ENCODE results near the gene ADD3. TPM values are rescaled to one million over a fixed set of nuclear protein-coding genes. Genes with fewer than 3 reads are reported as not detected.
A peak's percentile ranks its signal among the peaks of the same experiment; 100 is the strongest.

Gene ADD3
- total RNA-seq, 1 donor from 2014 or later = 43.8 TPM

DNA sequence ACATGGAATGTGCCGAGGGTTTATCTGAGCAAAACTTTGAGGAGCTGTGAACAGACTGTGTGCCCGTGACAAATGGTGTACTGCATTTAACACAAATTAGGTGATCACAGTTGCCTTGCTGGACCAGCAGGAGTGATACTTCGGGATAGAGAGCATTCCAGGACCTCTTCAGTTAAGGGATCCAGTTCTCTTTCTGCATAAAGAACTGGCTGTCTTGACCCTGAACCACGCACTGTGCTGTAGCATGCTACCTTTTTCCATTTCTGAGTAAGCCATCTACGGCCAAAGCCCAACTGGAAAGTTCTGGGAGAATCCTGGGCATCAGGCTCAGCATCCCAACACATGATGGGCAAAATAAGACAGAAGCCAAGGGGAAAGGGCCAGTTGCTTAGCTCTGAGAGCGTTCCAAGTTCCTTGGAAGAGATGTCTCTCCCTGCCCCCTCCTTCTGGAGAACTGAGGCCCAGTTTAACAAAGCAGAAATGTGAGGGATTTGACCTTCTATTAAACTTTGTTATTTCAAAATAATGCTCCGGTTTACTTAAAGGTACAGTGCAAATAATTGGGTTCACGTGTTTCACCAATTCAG is 37.9 kb upstream of the ADD3 start:
- no peak overlapping the region for H3K4me3 ChIP-seq (ENCODE audit: low read depth, low read length)
- no peak for DNase-seq (ENCODE audit: low read depth)
- TF ChIP-seq, protein P1, sequence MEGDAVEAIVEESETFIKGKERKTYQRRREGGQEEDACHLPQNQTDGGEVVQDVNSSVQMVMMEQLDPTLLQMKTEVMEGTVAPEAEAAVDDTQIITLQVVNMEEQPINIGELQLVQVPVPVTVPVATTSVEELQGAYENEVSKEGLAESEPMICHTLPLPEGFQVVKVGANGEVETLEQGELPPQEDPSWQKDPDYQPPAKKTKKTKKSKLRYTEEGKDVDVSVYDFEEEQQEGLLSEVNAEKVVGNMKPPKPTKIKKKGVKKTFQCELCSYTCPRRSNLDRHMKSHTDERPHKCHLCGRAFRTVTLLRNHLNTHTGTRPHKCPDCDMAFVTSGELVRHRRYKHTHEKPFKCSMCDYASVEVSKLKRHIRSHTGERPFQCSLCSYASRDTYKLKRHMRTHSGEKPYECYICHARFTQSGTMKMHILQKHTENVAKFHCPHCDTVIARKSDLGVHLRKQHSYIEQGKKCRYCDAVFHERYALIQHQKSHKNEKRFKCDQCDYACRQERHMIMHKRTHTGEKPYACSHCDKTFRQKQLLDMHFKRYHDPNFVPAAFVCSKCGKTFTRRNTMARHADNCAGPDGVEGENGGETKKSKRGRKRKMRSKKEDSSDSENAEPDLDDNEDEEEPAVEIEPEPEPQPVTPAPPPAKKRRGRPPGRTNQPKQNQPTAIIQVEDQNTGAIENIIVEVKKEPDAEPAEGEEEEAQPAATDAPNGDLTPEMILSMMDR (conservative IDR thresholded peaks at IDR 0.05; ENCODE audit: low read depth, low read length) = no peak

DNA sequence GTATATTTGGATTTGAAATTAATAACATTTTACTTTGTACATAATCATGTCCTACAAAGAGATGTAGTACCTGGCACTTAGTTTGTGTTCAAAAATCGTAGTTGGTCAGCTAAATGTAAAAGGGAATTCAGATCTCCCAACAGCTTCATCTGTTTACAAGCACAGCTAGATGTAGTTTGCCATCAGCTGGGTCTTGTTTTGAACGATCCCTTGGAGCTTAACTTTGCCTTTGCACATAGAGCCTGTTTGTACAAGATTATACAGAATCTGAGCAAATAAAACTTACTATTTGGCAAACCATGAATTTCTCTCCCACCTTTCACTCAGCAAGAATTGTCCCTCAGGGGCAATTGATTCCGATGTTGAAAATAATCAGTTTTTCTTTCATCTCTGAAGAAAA is 36.1 kb upstream of the ADD3 start:
- TF ChIP-seq, protein P1 (conservative IDR thresholded peaks at IDR 0.05; ENCODE audit: low read depth, low read length) = no peak
- no peak for DNase-seq (ENCODE audit: low read depth)
- H3K4me3 ChIP-seq (ENCODE audit: low read depth, low read length) = no peak overlapping the region

DNA sequence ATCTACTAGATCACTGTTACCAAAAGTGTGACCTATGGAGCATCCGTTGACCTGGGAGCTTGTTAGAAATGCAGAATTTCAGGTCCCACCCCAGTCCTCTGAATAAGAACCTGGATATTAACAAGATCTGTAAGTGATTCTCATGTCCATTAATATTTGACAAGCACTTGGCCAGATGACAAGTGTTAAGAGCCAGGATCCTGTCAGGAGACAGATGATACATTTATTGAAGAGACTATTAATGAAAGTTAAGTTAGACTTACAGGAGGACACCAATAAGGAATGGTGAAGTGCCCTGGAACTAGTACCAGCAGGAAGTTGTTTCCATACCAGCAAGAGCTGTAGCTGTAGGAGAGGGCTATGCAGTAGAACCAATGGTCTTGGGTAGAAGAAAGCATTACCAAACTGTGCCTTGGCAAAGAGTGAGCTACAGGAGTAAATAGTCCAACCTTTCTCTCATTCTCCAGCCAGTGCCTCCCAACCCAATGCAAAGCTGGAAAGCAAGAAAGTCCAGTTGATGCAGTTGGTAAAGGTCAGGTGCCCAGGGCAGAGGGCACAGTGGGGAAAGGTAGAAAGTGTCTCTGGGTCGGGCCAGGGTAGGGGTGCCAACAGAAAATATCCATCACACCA is 35.3 kb upstream of the ADD3 start:
- TF ChIP-seq, protein P1 (conservative IDR thresholded peaks at IDR 0.05; ENCODE audit: low read depth, low read length) = no peak
- no peak overlapping the region for H3K4me3 ChIP-seq (ENCODE audit: low read depth, low read length)
- no peak for DNase-seq (ENCODE audit: low read depth)

DNA sequence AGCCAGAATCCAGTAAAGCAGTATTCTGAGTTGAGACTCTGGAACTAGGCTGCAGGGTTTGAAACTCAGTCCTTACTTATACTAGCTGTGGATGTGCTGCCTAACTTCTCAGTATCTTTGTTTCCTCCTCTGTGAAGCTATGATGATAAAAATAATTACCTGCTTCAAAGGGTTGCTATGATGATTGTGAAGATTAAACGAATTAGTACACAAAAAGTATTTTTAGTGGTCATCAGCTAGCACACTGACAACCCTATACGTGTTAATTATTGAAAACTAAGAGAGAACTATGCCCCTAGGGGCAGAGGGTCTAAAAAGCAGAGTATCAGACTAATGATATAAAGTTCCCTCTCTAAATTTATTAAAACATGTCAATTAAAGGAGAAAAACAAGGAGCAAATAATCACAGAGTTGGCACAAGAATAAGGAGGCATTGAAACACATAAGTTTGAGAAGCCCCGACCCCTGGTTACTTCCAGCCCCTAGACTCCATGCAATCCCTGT is 34.4 kb upstream of the ADD3 start:
- TF ChIP-seq, protein P1 (conservative IDR thresholded peaks at IDR 0.05; ENCODE audit: low read depth, low read length) = no peak
- no peak for DNase-seq (ENCODE audit: low read depth)
- no peak overlapping the region for H3K4me3 ChIP-seq (ENCODE audit: low read depth, low read length)

DNA sequence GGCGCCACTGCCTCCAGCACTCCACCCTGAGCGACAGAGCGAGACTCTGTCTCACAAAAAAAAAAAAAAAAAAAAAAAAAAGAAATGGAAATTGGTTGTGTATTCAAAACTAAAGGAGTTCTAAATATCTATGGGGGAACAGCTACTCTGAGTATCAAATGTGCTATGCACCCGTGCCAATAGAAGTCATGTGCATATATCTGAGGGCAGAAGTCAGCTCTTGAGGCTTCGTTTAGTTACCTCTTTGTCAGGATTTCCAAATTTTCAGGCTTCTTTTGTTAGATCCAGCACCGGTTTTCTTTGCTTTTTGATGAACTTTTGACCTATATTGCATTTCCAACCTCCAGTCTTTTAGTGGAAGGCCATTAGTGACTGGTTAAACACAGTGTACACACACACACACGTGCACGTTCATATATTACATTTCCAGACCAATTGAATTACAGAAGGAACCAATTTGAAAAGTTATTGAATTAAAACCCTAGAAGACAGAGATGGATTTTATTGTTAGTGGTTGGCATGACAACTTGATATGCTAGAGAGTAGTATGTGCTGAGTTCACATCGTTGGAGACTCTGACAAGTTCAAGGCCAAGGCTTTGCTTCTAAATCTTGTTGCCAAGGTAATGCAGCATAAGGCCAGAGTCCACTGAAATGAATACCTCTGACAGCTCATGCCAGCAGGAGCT is 33.1 kb upstream of the ADD3 start:
- no peak overlapping the region for H3K4me3 ChIP-seq (ENCODE audit: low read depth, low read length)
- peak; percentile 61 for DNase-seq (ENCODE audit: low read depth)
- TF ChIP-seq, protein P1 (conservative IDR thresholded peaks at IDR 0.05; ENCODE audit: low read depth, low read length) = no peak

DNA sequence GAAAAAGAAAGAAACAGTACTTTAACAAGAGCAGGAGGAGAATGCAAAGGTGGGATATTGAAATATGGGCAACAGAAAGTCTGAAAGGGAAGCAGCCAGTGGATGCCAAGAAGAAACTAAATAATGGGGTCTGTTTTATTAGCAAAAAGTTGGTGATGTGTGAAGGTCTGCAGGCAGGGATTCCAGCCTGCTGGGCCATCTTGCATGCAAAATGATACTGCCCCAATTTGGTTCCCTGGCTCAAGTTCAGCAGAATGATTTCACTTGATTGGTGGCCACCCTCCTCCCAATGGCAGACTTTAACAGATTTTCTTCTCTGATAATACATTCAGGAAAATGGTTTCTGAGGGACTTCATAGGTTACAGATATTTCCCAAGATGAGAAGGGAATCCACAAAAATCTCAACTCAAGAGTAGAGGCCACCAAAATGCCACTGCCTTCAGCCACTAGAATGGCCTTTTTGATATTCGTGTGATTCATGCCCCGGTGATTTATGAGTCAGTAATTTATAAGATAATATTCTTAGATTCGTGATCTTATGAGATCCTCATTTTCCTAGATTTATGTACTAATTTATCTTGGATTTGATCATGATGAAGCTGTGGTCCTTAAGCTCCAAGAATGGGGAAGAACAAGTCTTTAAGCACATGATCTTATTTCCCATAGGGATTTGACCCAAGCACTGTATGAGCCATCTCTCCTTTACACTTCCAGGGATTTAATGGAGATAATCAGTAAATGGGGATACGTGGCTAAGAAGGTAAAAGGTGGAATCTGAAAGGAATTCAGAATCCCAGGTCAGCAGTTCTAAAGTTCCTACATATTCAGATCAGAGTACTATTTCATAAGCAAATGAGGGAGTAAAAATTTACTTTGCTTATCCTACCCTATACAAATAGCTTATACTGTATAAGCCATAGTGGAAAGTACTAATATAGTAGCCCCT is 32.3 kb upstream of the ADD3 start:
- TF ChIP-seq, protein P1 (conservative IDR thresholded peaks at IDR 0.05; ENCODE audit: low read depth, low read length) = no peak
- no peak overlapping the region for H3K4me3 ChIP-seq (ENCODE audit: low read depth, low read length)
- no peak for DNase-seq (ENCODE audit: low read depth)

All from epithelial cell of proximal tubule (primary cell).